GM12878 (cell line): ENCODE results near the gene EIF4ENIF1.

ENCODE experiments used
- CHD4 ChIP-seq: fragments of 200-600 bp; sonication (generic); IDR thresholded peaks from 2 replicates; pipeline ENCODE4 v1.6.1; 2016; ENCODE audit warnings: mild to moderate bottlenecking
- CTCF ChIP-seq, 3 experiments: IDR thresholded peaks in 2 of 3; conservative IDR thresholded peaks in 1 of 3; 2 replicates each; pipeline ENCODE4 v1.5.1; 2011; ENCODE audit warnings: low read depth in 3 of 3, low read length in 3 of 3, mild to moderate bottlenecking in 3 of 3, control low read depth in 2 of 3, moderate library complexity in 2 of 3, inconsistent platforms in 1 of 3, mixed read lengths in 1 of 3; ENCODE audit not compliant: control insufficient read depth in 2 of 3, insufficient read depth in 1 of 3; ENCODE audit errors: extremely low read depth in 1 of 3
- ESRRA ChIP-seq: IDR thresholded peaks from 2 replicates; pipeline ENCODE4 v1.6.1; 2012; ENCODE audit warnings: mild to moderate bottlenecking, low read length, improper control_type of control experiment
- POLR2A ChIP-seq: IDR thresholded peaks from 2 replicates; pipeline ENCODE4 v1.6.1; 2011; ENCODE audit warnings: low read depth, mild to moderate bottlenecking, low read length
- RAD21 ChIP-seq: IDR thresholded peaks from 2 replicates; pipeline ENCODE4 v1.6.1; 2011; ENCODE audit warnings: mild to moderate bottlenecking, low read depth, low read length, moderate library complexity; ENCODE audit not compliant: insufficient read depth
- SUZ12 ChIP-seq: fragments of 200-600 bp; sonication (generic); IDR thresholded peaks from one replicate; pipeline ENCODE4 v1.6.1; 2018; ENCODE audit warnings: antibody characterized with exemption, mild to moderate bottlenecking; ENCODE audit not compliant: unreplicated experiment

GRCh38 chr22:31425331-31426050 lies 64.2 kb downstream of the EIF4ENIF1 start:
- TF ChIP-seq POLR2A, result no peak
- no peak for TF ChIP-seq CHD4
- no peak for TF ChIP-seq SUZ12
- TF ChIP-seq ESRRA, result no peak
- TF ChIP-seq RAD21, result no peak
- no peak for TF ChIP-seq CTCF (IDR thresholded peaks at IDR 0.05 in 2 of 3, conservative IDR thresholded peaks at IDR 0.05 in 1 of 3; ENCODE audit: control insufficient read depth in 2 of 3, extremely low read depth in 1 of 3, insufficient read depth in 1 of 3, low read depth in 3 of 3, low read length in 3 of 3)
